Measurements from ENCODE around the gene TUBGCP3.
"Not testable (repeated sequence)": the region's sequence is repeated elsewhere in the genome, so short reads cannot be mapped to it uniquely, and the experiment has no call there.

Gene TUBGCP3

GRCh38 chr13:112530861-112531260 is 57.1 kb downstream of the TUBGCP3 start:
- DNase-seq (ENCODE audit: low read depth) = no peak

GRCh38 chr13:112529216-112529615 is 58.7 kb downstream of the TUBGCP3 start:
- DNase-seq (ENCODE audit: low read depth) = no peak

GRCh38 chr13:112526146-112526853 is 61.7 kb downstream of the TUBGCP3 start:
- no peak for DNase-seq (ENCODE audit: low read depth)

- no peak for DNase-seq (ENCODE audit: low read depth)
Measured at GRCh38 chr13:112525356-112525945, 62.5 kb downstream of the TUBGCP3 start.

- peak; percentile 34 for DNase-seq (ENCODE audit: low read depth)
Measured at GRCh38 chr13:112522578-112522977, 65.4 kb downstream of the TUBGCP3 start.

- no peak for DNase-seq (ENCODE audit: low read depth)
Measured at GRCh38 chr13:112521073-112521685, 66.8 kb downstream of the TUBGCP3 start.

- no peak for DNase-seq (ENCODE audit: low read depth)
Measured at GRCh38 chr13:112519517-112520060, 68.4 kb downstream of the TUBGCP3 start.

- DNase-seq (ENCODE audit: low read depth) = no peak
Measured at GRCh38 chr13:112516218-112516617, 71.7 kb downstream of the TUBGCP3 start.

GRCh38 chr13:112513761-112514160 is 74.2 kb downstream of the TUBGCP3 start:
- DNase-seq (ENCODE audit: low read depth) = no peak

GRCh38 chr13:112510987-112511685 is 76.8 kb downstream of the TUBGCP3 start:
- no peak for DNase-seq (ENCODE audit: low read depth)

GRCh38 chr13:112510002-112510780 is 77.8 kb downstream of the TUBGCP3 start:
- DNase-seq (ENCODE audit: low read depth) = peak; percentile 78

GRCh38 chr13:112509190-112509589 is 78.8 kb downstream of the TUBGCP3 start:
- no peak for DNase-seq (ENCODE audit: low read depth)

GRCh38 chr13:112506046-112506445 is 81.9 kb downstream of the TUBGCP3 start:
- no peak for DNase-seq (ENCODE audit: low read depth)

- DNase-seq (ENCODE audit: low read depth) = no peak
Measured at GRCh38 chr13:112496166-112496565, 91.8 kb downstream of the TUBGCP3 start.

GRCh38 chr13:112495465-112495864 is 92.5 kb downstream of the TUBGCP3 start:
- no peak for DNase-seq (ENCODE audit: low read depth)

- no peak for DNase-seq (ENCODE audit: low read depth)
Measured at GRCh38 chr13:112489199-112489598, 98.8 kb downstream of the TUBGCP3 start.

- DNase-seq (ENCODE audit: low read depth) = not testable (repeated sequence)
Measured at GRCh38 chr13:112488343-112489050, 99.5 kb downstream of the TUBGCP3 start.

- no peak for DNase-seq (ENCODE audit: low read depth)
Measured at GRCh38 chr13:112487127-112487517, 100.8 kb downstream of the TUBGCP3 start.

GRCh38 chr13:112486386-112487126 is 101.4 kb downstream of the TUBGCP3 start:
- DNase-seq (ENCODE audit: low read depth) = peak; percentile 21

- not testable (repeated sequence) for DNase-seq (ENCODE audit: low read depth)
Measured at GRCh38 chr13:112485814-112486213, 102.1 kb downstream of the TUBGCP3 start.
